Measurements from ENCODE around the gene TNFRSF12A. TPM values are rescaled to one million over a fixed set of nuclear protein-coding genes. Genes with fewer than 3 reads are reported as not detected.
A peak's percentile ranks its signal among the peaks of the same experiment; 100 is the strongest.

TNFRSF12A gene
- total and polyA plus RNA-seq, 2 of the 13 experiments (the other 11 are each of a cell fraction or from before 2014, with no cell fraction given), result 61.9 to 66.0 TPM

DNA sequence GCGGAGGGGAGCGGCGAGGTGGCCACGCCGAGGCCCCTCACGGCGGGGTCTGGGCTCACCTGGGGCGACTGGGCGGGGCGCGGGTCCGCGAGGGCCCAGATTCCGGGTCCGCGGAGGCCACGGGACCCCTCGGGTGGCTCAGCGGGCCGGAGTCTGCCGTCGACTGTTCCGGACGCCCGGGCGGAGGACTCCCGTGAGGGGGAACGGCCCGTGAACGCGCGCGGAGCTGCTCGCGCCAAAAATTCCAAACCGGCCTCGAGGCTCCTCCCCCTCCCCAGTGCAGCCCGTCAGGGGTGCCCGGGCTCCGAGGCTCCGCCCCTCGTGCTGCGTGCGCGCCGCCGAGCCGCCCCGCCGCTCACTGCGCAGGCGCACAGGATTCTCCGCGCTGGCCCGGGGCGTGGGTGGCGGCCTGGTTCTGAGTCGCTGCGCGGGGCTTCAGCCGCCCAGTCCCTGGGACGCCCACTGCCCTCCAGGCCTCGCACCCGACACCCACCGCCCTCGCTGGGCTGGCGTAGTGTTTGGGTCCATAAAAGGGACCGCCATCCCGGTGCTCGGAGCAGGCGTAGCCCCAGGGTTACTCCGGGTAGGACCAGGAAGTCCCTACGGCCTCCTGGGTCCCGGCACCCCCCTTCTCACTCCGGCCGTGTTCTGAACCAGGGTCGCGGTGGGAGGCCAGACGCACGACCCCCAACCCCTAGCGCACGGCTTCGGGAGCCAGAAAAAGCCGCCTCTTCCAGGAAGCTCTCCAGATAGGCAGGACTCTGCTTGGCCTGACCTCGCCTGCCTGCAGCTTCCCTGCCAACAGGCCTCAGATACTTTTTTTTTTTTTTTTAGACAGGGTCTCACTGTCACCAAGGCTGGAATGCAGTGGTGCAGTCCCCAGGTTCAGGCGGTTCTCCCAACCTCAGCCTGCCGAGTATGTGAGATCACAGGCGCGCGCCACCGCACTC is 39.7 kb upstream of the TNFRSF12A start, which contains the start of gene PKMYT1 (continued):
- TF ChIP-seq RBFOX2 (IDR thresholded peaks at IDR 0.05; ENCODE audit: low read depth, low read length) (peak; percentile 98), MTA1 (CRISPR knock-in tag; IDR thresholded peaks at IDR 0.05; ENCODE audit: borderline replicate concordance) (0 out of 2 replicates have a peak, but pooled peaks have one; percentile 44), CAMTA2 (CRISPR knock-in tag; IDR thresholded peaks at IDR 0.05; ENCODE audit: borderline replicate concordance) (no peak), KDM5A (IDR thresholded peaks at IDR 0.05; ENCODE audit: borderline replicate concordance, low read length) (no peak; the same call in 1 of the 2 replicates), ESRRA (CRISPR knock-in tag; IDR thresholded peaks at IDR 0.05; ENCODE audit: low read depth) (0 out of 2 replicates have a peak, but pooled peaks have one; percentile 47), THYN1 (CRISPR knock-in tag; IDR thresholded peaks at IDR 0.05; ENCODE audit: borderline replicate concordance, low read depth) (no peak), ZNF605 (CRISPR knock-in tag; IDR thresholded peaks at IDR 0.05) (no peak; the same call in 1 of the 2 replicates), ZFP41 (CRISPR knock-in tag; IDR thresholded peaks at IDR 0.05; ENCODE audit: borderline replicate concordance) (no peak), TCF7 (IDR thresholded peaks at IDR 0.05; ENCODE audit: low read depth) (no peak), ELF3 (CRISPR knock-in tag; IDR thresholded peaks at IDR 0.05) (peak; percentile 30; the same call in 1 of the 2 replicates), SRSF4 (IDR thresholded peaks at IDR 0.05; ENCODE audit: low read depth, low read length, poor library complexity, severe bottlenecking) (peak; percentile 27), ZNF672 (CRISPR knock-in tag; IDR thresholded peaks at IDR 0.05) (no peak), CEBPB (IDR thresholded peaks at IDR 0.05; ENCODE audit: borderline replicate concordance, low read depth, low read length) (no peak), ZNF749 (CRISPR knock-in tag; IDR thresholded peaks at IDR 0.05; ENCODE audit: borderline replicate concordance) (no peak), MEIS2 (CRISPR knock-in tag; IDR thresholded peaks at IDR 0.05) (peak; percentile 45; the same call in 1 of the 2 replicates), CENPT (CRISPR knock-in tag; IDR thresholded peaks at IDR 0.05; ENCODE audit: low read depth) (no peak; the same call in 1 of the 2 replicates), AGO1 (IDR thresholded peaks at IDR 0.05; ENCODE audit: low read depth, low read length, poor library complexity, severe bottlenecking) (no peak), CEBPG (CRISPR knock-in tag; IDR thresholded peaks at IDR 0.05) (no peak), CC2D1A (CRISPR knock-in tag; IDR thresholded peaks at IDR 0.05) (no peak), ZNF256 (CRISPR knock-in tag; conservative IDR thresholded peaks at IDR 0.05) (0 out of 2 replicates have a peak, but pooled peaks have one; percentile 50), CCDC6 (CRISPR knock-in tag; IDR thresholded peaks at IDR 0.05) (no peak; the same call in 1 of the 2 replicates), POLR2A (IDR thresholded peaks at IDR 0.05; ENCODE audit: insufficient read depth in 1 of 2, low read depth in 2 of 2, low read length in 2 of 2) (peak; percentile 82 to 96), NCOA1 (CRISPR knock-in tag; IDR thresholded peaks at IDR 0.05) (no peak), SP4 (CRISPR knock-in tag; IDR thresholded peaks at IDR 0.05) (peak; percentile 91), GATAD1 (CRISPR knock-in tag; IDR thresholded peaks at IDR 0.05) (peak; percentile 59)
- TF ChIP-seq, protein P1, sequence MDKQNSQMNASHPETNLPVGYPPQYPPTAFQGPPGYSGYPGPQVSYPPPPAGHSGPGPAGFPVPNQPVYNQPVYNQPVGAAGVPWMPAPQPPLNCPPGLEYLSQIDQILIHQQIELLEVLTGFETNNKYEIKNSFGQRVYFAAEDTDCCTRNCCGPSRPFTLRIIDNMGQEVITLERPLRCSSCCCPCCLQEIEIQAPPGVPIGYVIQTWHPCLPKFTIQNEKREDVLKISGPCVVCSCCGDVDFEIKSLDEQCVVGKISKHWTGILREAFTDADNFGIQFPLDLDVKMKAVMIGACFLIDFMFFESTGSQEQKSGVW (CRISPR knock-in tag; IDR thresholded peaks at IDR 0.05; ENCODE audit: borderline replicate concordance), result no peak
- TF ChIP-seq, protein P2, sequence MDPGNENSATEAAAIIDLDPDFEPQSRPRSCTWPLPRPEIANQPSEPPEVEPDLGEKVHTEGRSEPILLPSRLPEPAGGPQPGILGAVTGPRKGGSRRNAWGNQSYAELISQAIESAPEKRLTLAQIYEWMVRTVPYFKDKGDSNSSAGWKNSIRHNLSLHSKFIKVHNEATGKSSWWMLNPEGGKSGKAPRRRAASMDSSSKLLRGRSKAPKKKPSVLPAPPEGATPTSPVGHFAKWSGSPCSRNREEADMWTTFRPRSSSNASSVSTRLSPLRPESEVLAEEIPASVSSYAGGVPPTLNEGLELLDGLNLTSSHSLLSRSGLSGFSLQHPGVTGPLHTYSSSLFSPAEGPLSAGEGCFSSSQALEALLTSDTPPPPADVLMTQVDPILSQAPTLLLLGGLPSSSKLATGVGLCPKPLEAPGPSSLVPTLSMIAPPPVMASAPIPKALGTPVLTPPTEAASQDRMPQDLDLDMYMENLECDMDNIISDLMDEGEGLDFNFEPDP (CRISPR knock-in tag; conservative IDR thresholded peaks at IDR 0.05), result peak; percentile 91; the same call in 1 of the 2 replicates
- TF ChIP-seq, protein P3, sequence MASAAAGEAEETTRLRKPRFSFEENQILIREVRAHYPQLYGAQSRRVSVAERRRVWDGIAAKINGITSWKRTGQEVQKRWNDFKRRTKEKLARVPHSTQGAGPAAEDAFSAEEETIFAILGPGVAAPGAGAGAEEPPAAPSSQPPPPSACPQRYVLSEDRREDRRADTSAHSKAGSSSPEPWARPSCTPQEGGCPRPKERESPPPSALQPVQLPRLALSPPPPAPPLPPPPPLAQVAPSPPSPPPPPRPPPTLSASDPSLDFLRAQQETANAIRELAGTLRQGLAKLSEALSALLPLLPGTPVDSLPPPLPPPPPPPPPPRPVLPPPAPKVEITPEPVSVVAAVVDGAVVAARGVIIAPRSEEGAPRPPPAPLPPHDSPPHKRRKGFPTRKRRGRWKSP (CRISPR knock-in tag; IDR thresholded peaks at IDR 0.05), result 0 out of 2 replicates have a peak, but pooled peaks have one; percentile 21

Measured in HepG2 (cell line).